HG02973 (cell line): ENCODE measurements around the gene PLEKHM3.

ENCODE experiments used
- ATAC-seq: cut with Tn5 transposase; IDR thresholded peaks from one replicate; pipeline ENCODE4 v1.9.1; 2021; ENCODE audit warnings: moderate library complexity; ENCODE audit not compliant: unreplicated experiment

The PLEKHM3 gene, protein sequence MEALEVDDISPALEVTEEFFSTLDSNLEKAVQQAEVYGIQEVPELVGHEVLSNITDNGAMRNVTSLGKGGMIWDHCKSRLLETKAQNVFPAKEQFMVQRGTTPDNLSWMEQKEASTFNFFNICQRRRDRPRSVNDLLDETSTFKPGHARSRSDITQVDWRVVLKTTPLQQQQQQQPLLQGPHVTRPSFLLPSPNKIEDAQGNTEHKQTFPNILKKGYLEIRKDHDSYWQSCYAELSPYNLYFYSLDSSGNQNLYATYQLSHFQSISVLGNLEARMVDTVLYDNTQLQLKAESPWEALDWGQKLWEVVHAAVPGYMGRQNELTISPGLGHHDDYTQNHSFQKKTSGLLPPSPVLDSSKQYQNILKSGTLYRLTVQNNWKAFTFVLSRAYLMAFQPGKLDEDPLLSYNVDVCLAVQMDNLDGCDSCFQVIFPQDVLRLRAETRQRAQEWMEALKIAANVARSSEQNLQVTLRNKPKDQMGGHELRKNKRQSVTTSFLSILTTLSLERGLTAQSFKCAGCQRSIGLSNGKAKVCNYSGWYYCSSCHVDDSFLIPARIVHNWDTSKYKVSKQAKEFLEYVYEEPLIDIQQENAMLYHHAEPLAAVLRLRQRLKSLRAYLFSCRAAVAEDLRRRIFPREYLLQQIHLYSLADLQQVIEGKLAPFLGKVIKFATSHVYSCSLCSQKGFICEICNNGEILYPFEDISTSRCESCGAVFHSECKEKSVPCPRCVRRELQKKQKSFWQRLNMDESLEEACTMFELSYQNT

DNA sequence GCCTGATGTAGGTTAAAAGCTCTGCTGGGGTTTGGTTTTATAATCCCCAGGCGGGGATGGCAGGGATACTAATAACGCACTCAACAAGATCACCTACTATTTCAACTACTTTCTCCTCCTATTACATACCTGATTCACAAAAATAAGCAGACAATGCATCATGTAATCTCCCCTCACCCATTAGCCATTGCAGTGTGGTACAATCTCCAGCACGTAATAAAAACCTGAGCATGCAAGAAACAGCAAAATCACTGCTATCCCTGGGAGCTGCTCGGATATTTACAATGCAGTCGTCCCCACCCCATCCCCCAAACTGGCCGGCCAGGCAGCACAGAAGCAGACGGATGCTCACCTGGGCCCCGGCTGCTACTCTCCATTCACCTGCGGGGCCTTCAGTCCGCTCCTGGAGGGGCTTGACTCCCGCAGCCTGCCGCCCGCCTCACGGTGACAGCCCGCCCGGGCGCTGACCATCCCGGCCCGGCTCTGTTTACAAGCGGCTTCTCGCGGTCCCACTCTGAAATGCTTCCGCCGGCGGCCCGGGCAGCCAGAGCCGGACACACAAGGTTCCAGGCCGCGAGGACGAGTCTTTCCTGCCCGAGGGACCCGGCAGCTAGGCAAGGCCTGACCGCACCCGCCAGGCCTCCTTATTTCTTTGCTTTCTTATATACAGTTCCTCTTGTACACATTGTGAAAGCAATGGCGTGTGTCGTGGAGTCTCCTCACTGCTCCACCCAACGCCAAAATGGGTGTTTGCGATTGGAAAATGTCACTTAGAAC, at the start of gene PLEKHM3:
Gene PLEKHM3 (minus strand): TSS at position 491 of the 777 bp plus-strand sequence. CDS start 23,888 bp downstream, outside the sequence.
- peak; percentile 93 for ATAC-seq

DNA sequence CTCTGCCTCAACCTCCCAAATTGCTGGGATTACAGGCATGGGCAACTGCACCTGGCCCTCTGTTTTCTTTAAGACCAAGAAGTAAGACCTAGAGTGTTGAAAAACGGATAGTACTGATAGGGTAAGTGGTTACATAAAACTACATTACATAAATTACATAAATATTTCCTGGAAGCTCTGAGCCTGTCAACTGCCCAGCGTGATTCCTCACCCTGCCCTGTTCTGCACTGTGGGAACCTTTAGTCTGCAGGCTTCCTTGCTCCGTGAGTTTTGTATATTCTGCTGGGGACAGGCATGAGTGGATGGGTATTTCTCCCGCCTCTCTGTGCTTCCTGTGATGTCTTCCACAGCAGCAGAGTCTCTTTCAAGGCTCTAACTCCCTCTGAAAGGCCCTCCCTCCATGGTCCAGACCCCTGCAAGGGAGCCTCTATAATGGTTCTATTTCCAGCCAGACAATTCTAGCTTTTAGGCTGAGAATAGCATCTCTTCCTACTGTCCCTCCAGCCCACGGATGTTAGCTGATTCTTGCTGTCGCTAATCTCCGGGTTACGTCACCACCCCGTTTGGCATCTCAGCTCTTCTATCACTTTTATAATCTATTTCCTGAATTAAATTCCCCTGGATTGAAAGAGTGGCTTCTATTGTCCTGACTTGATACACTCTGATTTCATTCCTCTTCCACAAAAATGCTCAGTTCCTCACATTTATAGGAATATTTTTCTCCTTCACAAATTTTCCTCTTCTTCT, 49.5 kb upstream of the PLEKHM3 start:
- ATAC-seq, result no peak

DNA sequence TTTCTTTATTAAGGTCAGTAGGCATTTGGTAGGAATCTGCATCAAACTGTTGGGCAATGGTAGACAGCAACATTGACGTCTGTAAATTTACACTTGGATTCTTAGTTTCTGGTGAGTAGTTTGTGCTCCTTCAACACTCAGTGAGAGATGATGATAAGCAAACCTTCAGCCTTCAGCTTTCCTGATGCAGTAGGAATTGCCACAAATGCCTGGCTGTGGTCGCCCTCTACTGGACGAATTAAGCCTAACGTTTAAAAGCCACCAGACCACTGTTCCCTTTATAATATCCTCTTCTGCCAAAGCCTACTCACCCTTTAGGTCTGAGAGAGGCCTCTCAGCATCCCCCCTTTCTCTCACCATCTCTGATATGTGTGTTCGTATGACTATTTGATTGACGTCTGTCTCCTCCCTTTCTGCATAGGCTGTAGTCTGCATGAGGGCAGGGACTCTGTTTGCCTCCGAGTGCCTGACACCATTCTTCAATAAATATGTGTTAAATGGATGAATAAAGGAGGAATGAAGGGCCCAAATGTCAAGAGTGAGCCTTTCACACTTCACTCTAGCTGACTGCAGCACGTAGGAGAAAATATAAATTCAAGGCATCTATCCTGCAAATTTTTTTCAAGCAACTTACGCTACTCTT, 47.0 kb upstream of the PLEKHM3 start:
- ATAC-seq, result peak; percentile 74

DNA sequence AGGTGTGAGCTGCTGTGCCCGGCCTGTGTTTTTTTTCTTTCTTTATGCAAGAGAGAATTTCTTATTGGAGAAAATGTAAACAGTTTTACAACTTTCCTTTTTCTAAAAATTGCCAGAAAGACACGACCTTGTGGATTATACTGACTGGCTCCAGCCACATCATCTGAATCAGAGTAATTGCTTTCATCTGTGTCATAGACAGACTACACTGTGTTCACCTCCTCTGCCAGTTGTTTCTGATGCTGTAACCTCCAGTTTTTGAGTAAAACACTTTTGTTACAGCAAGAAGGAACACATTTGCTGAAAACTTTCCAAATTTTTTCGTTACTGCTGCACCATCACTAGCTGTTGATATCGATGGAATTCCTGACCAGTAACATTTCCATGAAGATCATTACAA, 43.9 kb upstream of the PLEKHM3 start:
- ATAC-seq, result no peak

DNA sequence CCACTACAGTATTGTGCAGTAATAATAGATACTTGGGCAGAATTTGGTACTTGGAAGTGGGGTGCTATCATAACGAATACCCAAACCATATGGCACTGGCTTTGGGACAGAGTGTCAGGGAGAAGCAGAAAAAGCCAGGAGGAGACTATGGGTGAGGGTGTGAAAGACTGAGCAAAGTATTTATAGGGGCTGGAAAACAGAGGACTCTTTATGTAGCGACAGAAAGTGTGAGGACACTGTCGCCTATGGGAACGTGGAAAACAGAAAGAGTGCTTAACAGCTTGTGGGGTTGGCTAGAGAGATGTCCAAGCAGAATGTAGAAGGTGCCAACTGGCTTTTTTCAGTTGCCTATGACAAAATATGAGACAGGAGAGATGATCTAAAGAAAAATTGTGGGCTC, 40.7 kb upstream of the PLEKHM3 start:
- ATAC-seq, result no peak

DNA sequence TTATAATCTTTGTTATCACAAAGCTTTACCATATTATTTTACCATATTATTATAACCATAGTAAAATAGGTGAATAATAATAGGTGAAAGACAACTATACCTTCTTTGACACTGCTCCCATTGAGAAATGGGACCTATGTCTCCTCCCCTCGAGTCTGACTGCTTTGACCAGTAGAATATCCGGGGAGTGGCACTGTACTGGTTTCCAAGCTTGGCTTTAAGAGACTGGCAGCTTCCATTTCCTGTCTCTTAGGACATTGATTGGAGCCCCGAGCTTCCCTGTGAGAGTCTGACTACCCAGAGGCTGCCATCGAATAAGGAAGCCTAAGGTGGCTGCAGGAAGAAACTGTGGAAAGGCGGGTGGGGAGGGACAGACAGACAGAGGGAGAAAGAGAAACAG, 40.1 kb upstream of the PLEKHM3 start:
- ATAC-seq, result no peak

DNA sequence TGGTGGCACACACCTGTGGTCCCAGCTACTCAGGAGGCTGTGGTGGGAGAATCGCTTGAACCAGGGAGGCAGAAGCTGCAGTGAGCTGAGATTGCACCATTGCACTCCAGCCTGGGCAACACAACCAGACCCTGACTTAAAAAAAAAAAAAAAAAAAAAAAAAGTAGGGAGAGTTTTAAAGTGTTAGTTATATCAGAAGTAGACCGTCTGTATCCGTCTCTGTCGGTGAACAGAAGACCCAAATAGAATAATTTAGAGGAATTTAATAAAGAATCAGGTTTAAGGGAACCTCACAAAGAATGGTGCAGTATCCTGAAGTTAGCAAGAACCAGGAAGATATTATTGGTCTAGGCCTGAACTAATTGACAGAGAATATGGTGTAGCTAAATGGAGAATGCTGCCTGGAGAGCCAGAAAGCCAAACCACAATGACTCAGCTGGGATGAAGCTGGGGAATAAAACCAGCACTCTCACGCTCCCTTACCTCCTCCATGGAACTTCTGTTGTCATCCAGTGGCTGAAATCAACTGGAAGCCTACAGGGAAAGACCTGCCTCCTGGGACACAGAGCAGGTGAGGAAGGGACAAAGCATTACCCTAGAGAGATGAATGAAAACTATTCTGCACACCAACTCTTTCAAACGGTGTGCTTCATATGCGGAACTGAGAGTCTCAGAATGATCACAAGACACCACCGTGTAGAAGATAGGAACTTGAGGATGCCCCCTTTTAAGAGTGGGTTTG, 39.1 kb upstream of the PLEKHM3 start:
- no peak for ATAC-seq

DNA sequence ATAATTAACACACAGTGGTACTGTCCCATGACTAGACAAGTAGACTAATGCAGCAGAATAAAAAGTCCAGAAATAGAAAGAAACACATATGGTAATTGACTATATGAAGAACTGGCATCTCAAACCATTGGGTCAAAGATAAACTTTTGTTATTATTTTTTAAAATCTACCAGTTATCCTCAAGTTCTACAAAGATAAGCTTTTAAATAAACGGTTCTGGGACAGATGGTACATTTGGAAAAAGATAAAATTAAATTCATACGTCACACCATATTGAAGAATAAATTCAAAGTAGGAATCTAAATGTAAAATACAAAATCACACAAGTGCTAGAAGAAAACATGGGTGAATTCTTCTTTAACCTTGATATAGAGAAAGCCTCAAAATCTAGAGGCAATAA, 37.6 kb upstream of the PLEKHM3 start:
- no peak for ATAC-seq

DNA sequence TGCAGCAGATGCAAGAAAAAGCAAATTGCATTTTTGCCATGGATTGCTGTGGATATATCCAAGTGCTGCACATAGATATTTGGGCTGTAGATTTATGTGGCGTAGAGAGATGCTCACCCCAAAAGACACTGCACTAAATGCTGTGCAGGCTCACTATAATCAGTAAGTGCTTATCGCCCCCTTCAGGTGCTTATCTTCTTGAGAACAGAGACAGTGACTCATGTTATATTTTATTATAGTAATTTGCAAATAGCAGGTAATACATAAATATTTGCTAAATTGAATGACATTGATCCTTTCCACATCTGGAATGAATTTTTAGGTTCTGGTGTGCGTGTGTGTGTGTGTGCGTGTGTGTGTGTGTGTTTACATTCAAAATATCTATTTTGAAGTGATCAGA, 36.8 kb upstream of the PLEKHM3 start:
- no peak for ATAC-seq

DNA sequence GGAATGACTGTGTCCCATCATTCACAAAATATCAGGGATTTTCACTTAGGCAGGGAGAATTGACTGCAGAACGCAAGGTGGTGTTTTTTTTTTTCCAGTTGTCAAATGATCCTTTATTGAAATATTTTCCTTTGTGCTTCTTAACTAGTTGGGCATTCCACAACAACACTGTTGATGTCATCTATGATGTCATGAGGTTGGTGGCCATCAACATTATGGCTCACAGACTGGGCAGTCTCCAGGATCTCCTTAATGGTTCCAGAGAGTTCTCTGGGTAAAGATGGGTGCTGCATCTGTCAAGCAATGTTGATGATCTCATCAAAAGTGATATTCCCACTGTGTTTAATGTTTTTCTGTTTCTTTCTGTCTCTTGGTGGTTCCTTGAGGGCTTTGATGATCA, 31.8 kb upstream of the PLEKHM3 start:
- ATAC-seq, result no peak

DNA sequence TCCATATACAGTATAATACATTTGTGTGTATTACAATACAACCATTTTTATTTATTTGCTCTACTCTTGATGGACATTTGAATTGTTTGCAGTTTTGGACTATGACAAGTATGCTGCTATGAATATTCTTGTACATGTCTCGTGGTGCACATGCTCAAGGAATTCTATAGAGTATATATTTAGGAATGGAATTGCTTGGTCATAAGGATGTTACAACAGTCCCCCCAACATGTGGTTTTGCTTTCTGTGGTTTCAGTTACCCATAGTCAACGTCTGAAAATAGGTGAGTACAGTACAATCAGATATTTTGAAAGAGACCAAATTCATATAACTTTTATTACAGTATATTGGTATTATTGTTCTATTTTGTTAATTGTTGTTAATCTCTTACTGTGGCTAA, 24.1 kb upstream of the PLEKHM3 start:
- no peak for ATAC-seq

DNA sequence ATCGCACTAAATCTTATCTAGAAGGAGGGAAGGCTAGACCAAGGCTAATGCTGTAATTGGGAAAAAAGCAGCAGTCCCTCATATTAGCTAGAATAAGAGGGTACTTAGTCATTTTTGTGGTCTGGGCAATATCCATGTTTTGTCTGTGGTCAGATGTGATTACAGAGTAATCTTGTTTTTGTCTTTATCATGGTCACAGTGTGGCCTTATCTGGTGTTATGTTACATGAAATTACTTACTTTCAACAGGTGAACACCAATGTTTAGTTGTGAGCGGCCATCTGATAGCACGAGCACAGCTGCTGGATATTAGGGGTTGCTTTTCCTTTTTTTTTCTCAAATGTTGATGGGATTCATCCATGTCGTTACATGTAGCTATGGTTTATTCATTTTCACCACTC, 23.7 kb upstream of the PLEKHM3 start:
- no peak for ATAC-seq

DNA sequence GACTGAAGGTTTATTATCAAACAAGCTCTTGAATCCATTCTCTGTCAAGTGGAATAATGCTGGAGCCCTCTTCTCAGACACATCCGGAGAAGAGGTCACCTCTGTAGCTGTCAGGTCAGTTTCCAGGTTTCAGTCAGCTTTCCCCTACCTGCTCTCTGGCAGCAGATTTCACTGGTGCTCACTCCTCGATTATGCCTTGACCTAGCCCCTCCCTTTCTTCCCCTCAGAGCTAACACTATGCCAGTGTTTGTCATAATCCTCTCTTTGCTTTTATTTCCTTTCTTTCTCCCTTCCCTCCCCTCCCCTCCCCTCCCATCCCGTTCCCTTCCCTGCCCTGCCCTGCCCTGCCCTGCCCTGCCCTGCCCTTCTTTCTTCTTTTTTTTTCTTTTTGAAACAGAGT, 22.5 kb upstream of the PLEKHM3 start:
- ATAC-seq, result no peak

DNA sequence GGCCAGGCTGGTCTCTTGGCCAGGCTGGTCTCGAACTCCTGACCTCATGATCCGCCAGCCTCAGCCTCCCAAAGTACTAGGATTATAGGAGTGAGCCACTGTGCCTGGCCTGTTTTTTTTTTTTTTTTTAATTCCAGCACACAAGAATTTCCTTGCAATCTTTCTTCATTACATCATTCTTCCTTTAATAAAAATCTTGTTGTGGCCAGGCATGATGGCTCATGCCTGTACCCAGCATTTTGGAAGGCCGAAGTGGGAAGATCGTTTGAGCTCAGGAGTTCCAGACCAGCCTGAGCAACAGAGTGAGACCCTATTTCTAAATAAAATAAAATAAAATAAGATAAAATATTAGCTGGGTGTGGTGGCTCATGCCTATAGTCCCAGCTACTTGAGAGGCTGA, 21.4 kb upstream of the PLEKHM3 start:
- no peak for ATAC-seq

DNA sequence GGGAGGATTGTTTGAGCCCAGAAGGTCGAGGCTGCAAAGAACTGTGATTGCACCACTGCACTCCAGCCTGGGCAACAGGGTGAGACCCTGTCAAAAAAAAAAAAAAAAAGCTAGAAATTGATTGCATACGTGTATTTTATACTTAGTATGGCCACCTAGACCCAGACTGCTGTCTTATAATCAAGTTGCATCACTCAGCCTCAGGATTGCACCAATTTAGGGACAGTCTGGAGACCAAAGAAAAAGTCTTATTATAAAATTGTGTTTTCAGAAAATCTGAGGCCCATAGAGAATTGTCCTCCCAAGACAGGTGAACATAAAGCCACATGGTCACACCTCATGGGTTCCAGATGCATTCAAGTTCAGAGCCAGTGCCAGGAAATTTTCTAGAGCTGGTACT, 17.1 kb upstream of the PLEKHM3 start:
- ATAC-seq, result no peak

DNA sequence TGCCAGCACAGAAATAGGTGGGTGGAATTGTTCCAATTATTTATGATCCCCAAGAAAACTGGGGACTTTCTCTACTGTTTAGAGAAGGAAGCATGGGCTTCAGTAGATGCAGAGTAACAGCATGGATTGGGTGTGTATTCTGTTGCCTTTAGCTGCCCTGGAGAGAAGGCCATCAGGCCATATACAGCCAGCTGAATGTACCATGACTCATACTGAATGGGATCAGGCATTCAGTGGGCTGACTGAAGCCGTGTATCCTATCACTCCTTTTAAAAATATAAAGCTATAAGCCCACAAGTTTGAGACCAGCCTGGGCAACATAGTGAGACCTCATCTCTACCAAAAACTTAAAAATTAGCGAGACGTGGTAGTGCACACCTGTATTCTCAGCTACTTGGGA, 16.7 kb upstream of the PLEKHM3 start:
- no peak for ATAC-seq

DNA sequence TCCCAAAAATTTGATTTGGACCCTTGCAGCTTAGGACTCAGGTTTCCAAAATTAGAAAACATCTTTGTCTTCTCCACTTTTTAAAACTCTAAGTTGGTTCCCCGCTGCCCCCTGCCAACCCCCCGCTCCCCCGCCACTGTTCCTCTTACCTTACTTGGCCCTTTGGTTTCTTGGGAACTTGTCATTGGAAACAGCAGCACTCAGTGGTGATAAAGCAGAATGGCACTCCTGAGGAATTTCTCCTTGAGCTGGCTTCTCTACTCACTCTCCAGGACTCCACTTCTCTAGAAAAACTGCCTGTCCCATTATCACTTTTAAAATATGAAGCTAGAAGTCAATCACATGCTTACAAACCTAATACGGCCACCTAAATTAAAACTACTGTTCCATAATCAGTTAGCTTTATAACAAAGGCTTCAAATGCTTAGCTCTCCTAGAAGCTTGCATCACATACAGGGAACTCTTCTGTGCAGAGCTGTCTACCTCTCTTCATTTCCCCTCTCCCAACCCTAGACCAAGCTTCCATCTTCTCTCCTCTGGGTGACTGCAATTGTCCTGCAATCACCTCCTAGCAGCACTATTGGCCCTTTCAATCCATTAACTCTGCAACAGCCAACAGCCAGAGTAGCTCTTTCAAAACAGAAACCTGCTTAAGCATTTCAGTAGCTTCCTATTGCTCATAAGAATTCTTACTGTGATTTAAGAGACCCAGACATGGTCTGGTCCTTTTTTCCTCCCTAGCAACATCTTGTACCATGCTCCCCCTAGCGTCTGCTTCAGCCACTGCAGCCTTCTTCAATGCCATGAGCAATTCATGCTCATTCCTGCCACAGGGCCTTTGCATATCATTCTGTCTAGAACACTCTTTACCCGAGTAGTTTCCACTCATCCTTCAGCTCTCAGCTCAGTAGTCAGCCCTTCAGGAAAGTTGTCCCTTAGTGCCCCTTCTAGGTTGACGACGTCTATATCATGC, 15.2 kb upstream of the PLEKHM3 start:
- peak; percentile 89 for ATAC-seq

DNA sequence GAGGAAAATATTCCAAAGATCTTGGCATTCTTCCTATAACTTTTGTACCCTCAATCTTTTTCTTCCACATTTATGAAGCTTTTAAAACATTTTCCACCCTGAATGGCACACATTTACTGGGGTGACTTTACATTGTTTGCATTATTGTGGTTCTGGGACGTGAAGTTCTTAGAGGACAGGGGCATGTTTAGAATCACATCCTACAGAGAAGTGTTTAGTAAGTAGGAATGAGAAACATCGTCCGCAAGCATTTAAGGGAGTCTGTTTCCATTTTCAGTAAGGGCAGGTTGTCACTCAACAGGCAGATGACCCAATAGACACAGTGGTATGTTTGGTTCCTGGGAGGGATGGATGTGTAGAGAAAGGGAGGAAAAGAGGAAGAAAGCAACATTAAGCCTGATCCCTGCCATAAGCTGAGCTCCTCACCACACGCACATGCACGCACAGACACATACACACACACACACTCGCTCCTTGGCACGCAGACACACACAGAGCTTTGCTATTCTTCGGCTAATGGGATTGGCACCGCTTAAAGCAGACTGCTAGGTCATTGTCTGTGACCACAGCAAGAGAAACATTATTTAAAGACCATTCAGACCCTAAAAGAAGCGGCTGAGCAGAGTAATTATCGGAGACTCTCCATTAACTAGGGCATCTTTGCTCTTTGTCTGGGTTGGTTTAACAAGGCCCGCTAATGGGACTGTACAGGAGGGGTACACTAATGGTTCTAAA, 14.2 kb upstream of the PLEKHM3 start:
- no peak for ATAC-seq
